Epithelial cell of proximal tubule (primary cell): ENCODE data around the gene TMEM140. TPM values are rescaled to one million over a fixed set of nuclear protein-coding genes. Genes with fewer than 3 reads are reported as not detected.
"Not testable (repeated sequence)": the region's sequence is repeated elsewhere in the genome, so short reads cannot be mapped to it uniquely, and the experiment has no call there.

Source experiments
- DNase-seq: peaks from one replicate; pipeline ENCODE4 v3.0.0-alpha.2; 2011; ENCODE audit warnings: low read depth
- H3K4me3 ChIP-seq: 2 replicates; pipeline ENCODE4 v1.5.1; 2011; ENCODE audit warnings: low read depth, mild to moderate bottlenecking, low read length
- CTCF ChIP-seq: conservative IDR thresholded peaks from 2 replicates; pipeline ENCODE4 v1.5.1; 2012; ENCODE audit warnings: low read depth, mild to moderate bottlenecking, low read length
- total RNA-seq: library from RNA; depleted of rRNA; stranded (reverse); fragments of >200 nt; gene quantifications from 2 replicates; pipeline ENCODE4 v1.2.3, GENCODE V29; 2015

TMEM140 gene
- total RNA-seq, 1 donor from 2014 or later, result 0.46 TPM

GRCh38 chr7:135168489-135169140 lies 20.7 kb downstream of the TMEM140 start:
- DNase-seq, result no peak
- peak overlapping the region; percentile 93 for H3K4me3 ChIP-seq
- no peak for TF ChIP-seq CTCF

DNA sequence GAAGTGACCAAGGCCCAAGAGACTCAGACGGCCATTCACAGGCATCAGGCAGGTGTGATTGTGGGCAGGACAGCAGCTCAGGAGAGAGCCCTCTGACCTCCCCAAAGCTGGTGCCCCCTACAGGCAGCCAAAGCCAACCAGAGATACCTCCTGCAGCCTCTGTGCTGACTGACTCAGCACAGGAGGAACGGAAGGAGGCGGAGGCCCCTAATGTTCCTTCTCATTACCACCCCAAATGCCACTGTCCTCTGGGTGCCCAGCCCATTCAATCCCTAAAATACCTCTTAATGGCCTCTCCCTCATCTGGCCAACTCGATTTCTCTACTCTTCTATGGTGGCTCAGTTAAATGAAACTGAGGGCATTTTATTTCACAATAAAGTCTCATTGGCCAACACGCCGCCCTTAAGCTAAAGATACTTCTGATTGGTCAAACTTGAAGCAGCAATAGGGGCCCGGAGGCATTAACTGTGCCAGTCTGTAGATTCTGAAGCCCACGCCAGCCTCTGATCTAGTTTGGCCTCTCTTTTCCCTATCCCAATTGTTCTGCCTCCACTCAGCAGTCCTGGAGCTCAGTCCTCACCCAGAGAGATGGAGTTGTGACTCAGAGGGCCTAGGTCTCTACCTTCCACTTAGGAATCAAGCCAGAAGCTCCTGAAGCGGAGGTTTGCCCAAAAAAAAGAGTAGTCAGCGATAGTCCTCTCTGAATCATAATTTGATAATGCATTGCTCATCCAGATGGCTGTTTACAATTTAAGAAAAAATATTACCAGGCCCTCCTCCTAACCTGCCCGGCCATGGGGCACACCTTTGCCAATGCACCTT lies 21.5 kb downstream of the TMEM140 start:
- H3K4me3 ChIP-seq, result peak overlapping the region; percentile 93
- DNase-seq, result no peak
- TF ChIP-seq CTCF, result peak; percentile 79

DNA sequence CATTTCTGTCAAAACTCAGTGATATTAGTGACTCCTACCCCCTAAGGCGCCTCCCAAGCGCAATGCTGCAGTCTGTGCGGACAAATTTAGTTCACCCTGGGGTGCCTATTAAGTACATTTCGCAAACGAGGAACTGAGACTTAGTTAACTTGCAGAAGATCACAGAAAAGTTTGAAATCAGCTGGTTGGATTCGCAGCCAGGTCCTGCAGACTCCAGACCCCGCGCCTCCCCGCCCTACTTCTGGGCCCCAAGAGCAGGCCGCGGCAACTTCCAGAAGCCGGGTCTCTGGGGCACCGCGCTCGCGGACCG lies 22.0 kb downstream of the TMEM140 start:
- DNase-seq, result no peak
- no peak for TF ChIP-seq CTCF
- H3K4me3 ChIP-seq, result peak overlapping the region; percentile 93

- peak; percentile 63 for TF ChIP-seq CTCF
- H3K4me3 ChIP-seq, result peak within 1 kb of the TSS; percentile 93
- DNase-seq, result peak; percentile 74
Observed at GRCh38 chr7:135170274-135170997, 22.6 kb downstream of the TMEM140 start, which contains the start of gene CYREN. Gene CYREN (minus strand): TSS chr7:135170707. CDS start chr7:135168922, 1,785 bp downstream.

DNA sequence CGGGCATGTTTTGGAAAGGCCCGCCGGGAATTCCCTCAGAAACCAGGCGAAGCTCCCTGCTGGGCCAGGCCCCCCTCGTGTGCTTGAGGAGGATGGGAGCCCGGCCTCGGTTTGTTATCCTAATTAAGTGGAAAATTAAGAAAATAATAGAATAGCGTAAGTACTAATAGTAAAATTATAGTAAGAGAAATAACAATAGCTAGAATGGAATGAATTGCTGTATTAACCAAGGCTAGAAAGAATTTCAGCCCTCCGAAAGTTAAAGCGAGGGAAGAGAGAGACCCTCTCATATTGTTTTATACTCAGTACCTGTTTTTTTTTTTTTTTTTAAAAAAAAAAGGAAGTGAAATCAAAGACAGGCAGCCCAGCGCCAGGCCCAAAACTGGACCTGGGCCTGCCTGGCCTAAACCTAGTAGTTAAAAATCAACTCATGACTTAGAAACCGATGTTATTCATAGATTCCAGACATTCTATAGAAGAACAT lies 23.2 kb downstream of the TMEM140 start:
- DNase-seq, result not testable (repeated sequence)
- H3K4me3 ChIP-seq, result peak overlapping the region; percentile 93

GRCh38 chr7:135171581-135172291 lies 23.9 kb downstream of the TMEM140 start:
- peak; percentile 82 for DNase-seq
- peak overlapping the region; percentile 57 for H3K4me3 ChIP-seq

DNA sequence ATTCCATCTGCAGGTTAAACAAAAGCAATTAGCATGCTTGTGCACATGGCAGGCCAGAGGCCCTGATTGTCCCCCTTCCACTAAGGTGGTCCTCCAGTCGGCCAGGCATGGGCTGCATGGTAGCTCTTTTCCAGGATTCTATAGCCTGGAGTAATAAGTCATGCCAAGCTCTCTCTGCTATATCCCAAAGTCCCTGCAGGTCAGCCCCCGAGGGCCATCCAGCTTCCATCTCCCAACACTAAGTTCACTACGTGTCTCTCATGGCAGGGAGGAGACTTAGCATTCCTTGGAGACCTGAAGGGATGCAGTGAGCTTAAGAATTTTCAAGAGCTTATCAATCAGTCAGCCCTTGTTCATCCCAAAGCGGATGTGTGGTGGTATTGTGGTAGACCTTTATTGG lies 26.0 kb downstream of the TMEM140 start:
- not testable (repeated sequence) for DNase-seq
- H3K4me3 ChIP-seq, result peak overlapping the region; percentile 36

- H3K4me3 ChIP-seq, result no peak overlapping the region
- no peak for TF ChIP-seq CTCF
- DNase-seq, result no peak
Observed at GRCh38 chr7:135174941-135175340, 27.1 kb downstream of the TMEM140 start.
